HepG2 (cell line): ENCODE measurements around the gene MRPL27. TPM values are rescaled to one million over a fixed set of nuclear protein-coding genes. Genes with fewer than 3 reads are reported as not detected.

Experiments used
- DPF2 ChIP-seq: sonication (generic); formaldehyde crosslinking; IDR thresholded peaks from 2 replicates; pipeline ENCODE4 v1.4.0; 2020; ENCODE audit warnings: mild to moderate bottlenecking, low read depth, missing genetic modification reagents, borderline replicate concordance
- HMG20B ChIP-seq: conservative IDR thresholded peaks from 2 replicates; pipeline ENCODE4 v1.6.1; 2016; ENCODE audit warnings: missing genetic modification reagents, missing compliant biosample characterization
- HOXA5 ChIP-seq: sonication (generic); formaldehyde crosslinking; IDR thresholded peaks from 2 replicates; pipeline ENCODE4 v1.4.0; 2020; ENCODE audit warnings: missing genetic modification reagents
- NAIF1 ChIP-seq: sonication (generic); formaldehyde crosslinking; IDR thresholded peaks from 2 replicates; pipeline ENCODE4 v1.5.0; 2020; ENCODE audit warnings: mild to moderate bottlenecking, missing genetic modification reagents, borderline replicate concordance
- NFKBIZ ChIP-seq: IDR thresholded peaks from 2 replicates; pipeline ENCODE4 v1.6.1; 2018; ENCODE audit warnings: missing genetic modification reagents, missing compliant biosample characterization
- NR2F1 ChIP-seq, 2 experiments: fragments of 450-650 bp in 1 of 2; formaldehyde crosslinking in 1 of 2; IDR thresholded peaks; 2 replicates each; pipeline versions ENCODE4 v1.5.0 to v1.6.1; 2016 to 2020; ENCODE audit warnings: mild to moderate bottlenecking in 1 of 2, missing compliant biosample characterization in 1 of 2, missing genetic modification reagents in 1 of 2, moderate library complexity in 1 of 2
- RFX1 ChIP-seq: fragments of 450-650 bp; IDR thresholded peaks from 2 replicates; pipeline ENCODE4 v1.6.1; 2017
- SNAI1 ChIP-seq: sonication (generic); formaldehyde crosslinking; IDR thresholded peaks from 2 replicates; pipeline ENCODE4 v1.5.0; 2020; ENCODE audit warnings: mild to moderate bottlenecking, missing genetic modification reagents, borderline replicate concordance
- SSRP1 ChIP-seq: IDR thresholded peaks from 2 replicates; pipeline ENCODE4 v1.6.1; 2016; ENCODE audit warnings: control low read depth
- THAP11 ChIP-seq: IDR thresholded peaks from 2 replicates; pipeline ENCODE4 v1.6.1; 2016; ENCODE audit warnings: missing biosample characterization, missing genetic modification reagents
- ZFP36 ChIP-seq: fragments of 150-350 bp; IDR thresholded peaks from 2 replicates; pipeline ENCODE4 v1.6.1; 2018; ENCODE audit warnings: borderline replicate concordance, low read length, low read depth; ENCODE audit not compliant: partially characterized antibody
- ZIK1 ChIP-seq: sonication (generic); formaldehyde crosslinking; IDR thresholded peaks from 2 replicates; pipeline ENCODE4 v1.5.0; 2020; ENCODE audit warnings: mild to moderate bottlenecking, low read depth, missing genetic modification reagents, borderline replicate concordance
- ZNF639 ChIP-seq: conservative IDR thresholded peaks from 2 replicates; pipeline ENCODE4 v1.6.1; 2018; ENCODE audit warnings: missing genetic modification reagents
- ZNF776 ChIP-seq: sonication (generic); formaldehyde crosslinking; IDR thresholded peaks from 2 replicates; pipeline ENCODE4 v1.4.0; 2020; ENCODE audit warnings: mild to moderate bottlenecking, missing genetic modification reagents
- ZNF777 ChIP-seq: sonication (generic); formaldehyde crosslinking; IDR thresholded peaks from 2 replicates; pipeline ENCODE4 v1.4.0; 2020; ENCODE audit warnings: missing genetic modification reagents
- ZSCAN9 ChIP-seq: IDR thresholded peaks from 2 replicates; pipeline ENCODE4 v1.6.1; 2016; ENCODE audit warnings: borderline replicate concordance
- polyA plus RNA-seq, 8 experiments: library from polyadenylated mRNA; depleted of rRNA in 3 of 8; stranded (reverse) in 7 of 8; unstranded in 1 of 8; fragments of >200 nt; fragmentation: Illumina TruSeq in 4 of 8; extraction: Trizol in 4 of 8; gene quantifications; 2 replicates each; pipeline versions ENCODE4 v1.2.1 to v1.2.3, GENCODE V29; 2011 to 2016; ENCODE audit warnings: low read depth in 4 of 8, missing spikeins in 1 of 8, mixed read lengths in 1 of 8; ENCODE audit not compliant: insufficient read depth in 1 of 8
- total RNA-seq, 5 experiments: library from RNA; depleted of rRNA; stranded (reverse); fragments of >200 nt; fragmentation: Illumina TruSeq; extraction: Trizol; gene quantifications; 2 replicates each; pipeline ENCODE4 v1.2.3, GENCODE V29; 2016; ENCODE audit warnings: low read depth in 1 of 5
- TF ChIP-seq, protein P1 (sequence below): sonication (generic); formaldehyde crosslinking; conservative IDR thresholded peaks from 2 replicates; pipeline ENCODE4 v1.8.1; 2023; ENCODE audit warnings: missing genetic modification reagents
- TF ChIP-seq, protein P2 (sequence below): sonication (generic); formaldehyde crosslinking; IDR thresholded peaks from 2 replicates; pipeline ENCODE4 v1.8.1; 2023; ENCODE audit warnings: mild to moderate bottlenecking, missing genetic modification reagents, borderline replicate concordance
- TF ChIP-seq, protein P3 (sequence below): sonication (generic); formaldehyde crosslinking; IDR thresholded peaks from 2 replicates; pipeline ENCODE4 v1.4.0; 2020; ENCODE audit warnings: mild to moderate bottlenecking, missing genetic modification reagents
- TF ChIP-seq, protein P4 (sequence below): sonication (generic); formaldehyde crosslinking; IDR thresholded peaks from 2 replicates; pipeline ENCODE4 v1.5.0; 2020; ENCODE audit warnings: mild to moderate bottlenecking, missing genetic modification reagents
- TF ChIP-seq, protein P5 (sequence below): sonication (generic); formaldehyde crosslinking; IDR thresholded peaks from 2 replicates; pipeline ENCODE4 v1.4.0; 2020; ENCODE audit warnings: missing genetic modification reagents

MRPL27 gene
- total and polyA plus RNA-seq, 2 of the 13 experiments (the other 11 are each of a cell fraction or from before 2014, with no cell fraction given), result 137 to 217 TPM

DNA sequence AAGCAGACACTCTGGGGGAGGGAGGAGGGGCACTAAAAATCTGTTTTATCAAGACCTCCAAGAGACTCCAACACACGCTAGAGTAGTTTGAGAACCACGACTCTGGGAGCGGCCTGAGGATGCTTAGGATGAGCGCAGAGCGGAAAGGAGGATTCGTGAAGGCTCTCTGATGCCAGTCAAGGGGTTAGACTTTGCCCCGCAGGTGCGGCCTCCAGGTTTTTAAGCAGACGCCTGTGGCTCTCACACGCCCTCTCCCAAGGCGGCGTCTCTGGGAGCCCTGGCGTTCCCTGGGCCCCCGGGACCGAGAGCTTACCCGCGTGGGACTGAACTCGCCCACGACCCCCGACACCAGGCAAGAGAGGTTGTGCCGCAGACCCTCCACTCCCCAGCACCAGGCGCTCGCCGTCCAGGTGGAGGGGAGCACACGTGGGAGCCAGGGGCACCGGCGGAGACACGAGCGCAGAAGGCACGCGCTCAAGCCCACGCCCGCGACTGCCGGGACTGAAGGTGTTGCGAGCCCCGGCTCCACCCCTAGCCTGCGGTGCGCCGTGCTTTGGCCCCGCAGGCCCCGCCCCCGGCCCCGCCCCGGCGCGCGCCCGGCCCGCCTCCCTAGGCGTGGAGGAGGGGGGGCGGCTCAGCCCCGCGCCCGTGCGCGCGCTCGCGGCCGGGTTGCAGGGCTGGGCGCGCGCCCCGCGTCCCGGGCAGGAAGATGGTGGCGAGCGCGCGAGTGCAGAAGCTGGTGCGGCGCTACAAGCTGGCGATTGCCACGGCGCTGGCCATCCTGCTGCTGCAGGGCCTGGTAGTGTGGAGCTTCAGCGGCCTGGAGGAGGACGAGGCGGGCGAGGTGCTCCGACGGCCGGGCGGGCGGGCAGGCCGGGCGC lies 27.3 kb downstream of the MRPL27 start, which contains the start of gene XYLT2 (continued):
- TF ChIP-seq DPF2 (no peak), HMG20B (CRISPR knock-in tag) (no peak), HOXA5 (CRISPR knock-in tag) (peak; percentile 91; the same call in 1 of the 2 replicates), ZSCAN9 (peak; percentile 36; the same call in 1 of the 2 replicates), NAIF1 (CRISPR knock-in tag) (no peak), ZNF777 (CRISPR knock-in tag) (peak; percentile 82), NFKBIZ (CRISPR knock-in tag) (no peak), ZNF776 (CRISPR knock-in tag) (peak; percentile 83; the same call in 1 of the 2 replicates), ZIK1 (CRISPR knock-in tag) (peak; percentile 83; the same call in 1 of the 2 replicates), SSRP1 (CRISPR knock-in tag) (no peak), SNAI1 (CRISPR knock-in tag) (no peak), RFX1 (no peak), NR2F1 (CRISPR knock-in tag; IDR thresholded peaks at IDR 0.05) (no peak), THAP11 (CRISPR knock-in tag) (no peak; the same call in 1 of the 2 replicates), ZFP36 (no peak), ZNF639 (0 out of 2 replicates have a peak, but pooled peaks have one; percentile 3)
- TF ChIP-seq, protein P1, sequence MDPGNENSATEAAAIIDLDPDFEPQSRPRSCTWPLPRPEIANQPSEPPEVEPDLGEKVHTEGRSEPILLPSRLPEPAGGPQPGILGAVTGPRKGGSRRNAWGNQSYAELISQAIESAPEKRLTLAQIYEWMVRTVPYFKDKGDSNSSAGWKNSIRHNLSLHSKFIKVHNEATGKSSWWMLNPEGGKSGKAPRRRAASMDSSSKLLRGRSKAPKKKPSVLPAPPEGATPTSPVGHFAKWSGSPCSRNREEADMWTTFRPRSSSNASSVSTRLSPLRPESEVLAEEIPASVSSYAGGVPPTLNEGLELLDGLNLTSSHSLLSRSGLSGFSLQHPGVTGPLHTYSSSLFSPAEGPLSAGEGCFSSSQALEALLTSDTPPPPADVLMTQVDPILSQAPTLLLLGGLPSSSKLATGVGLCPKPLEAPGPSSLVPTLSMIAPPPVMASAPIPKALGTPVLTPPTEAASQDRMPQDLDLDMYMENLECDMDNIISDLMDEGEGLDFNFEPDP (CRISPR knock-in tag), result no peak
- TF ChIP-seq, protein P2, sequence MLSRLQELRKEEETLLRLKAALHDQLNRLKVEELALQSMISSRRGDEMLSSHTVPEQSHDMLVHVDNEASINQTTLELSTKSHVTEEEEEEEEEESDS (CRISPR knock-in tag), result no peak
- TF ChIP-seq, protein P3, sequence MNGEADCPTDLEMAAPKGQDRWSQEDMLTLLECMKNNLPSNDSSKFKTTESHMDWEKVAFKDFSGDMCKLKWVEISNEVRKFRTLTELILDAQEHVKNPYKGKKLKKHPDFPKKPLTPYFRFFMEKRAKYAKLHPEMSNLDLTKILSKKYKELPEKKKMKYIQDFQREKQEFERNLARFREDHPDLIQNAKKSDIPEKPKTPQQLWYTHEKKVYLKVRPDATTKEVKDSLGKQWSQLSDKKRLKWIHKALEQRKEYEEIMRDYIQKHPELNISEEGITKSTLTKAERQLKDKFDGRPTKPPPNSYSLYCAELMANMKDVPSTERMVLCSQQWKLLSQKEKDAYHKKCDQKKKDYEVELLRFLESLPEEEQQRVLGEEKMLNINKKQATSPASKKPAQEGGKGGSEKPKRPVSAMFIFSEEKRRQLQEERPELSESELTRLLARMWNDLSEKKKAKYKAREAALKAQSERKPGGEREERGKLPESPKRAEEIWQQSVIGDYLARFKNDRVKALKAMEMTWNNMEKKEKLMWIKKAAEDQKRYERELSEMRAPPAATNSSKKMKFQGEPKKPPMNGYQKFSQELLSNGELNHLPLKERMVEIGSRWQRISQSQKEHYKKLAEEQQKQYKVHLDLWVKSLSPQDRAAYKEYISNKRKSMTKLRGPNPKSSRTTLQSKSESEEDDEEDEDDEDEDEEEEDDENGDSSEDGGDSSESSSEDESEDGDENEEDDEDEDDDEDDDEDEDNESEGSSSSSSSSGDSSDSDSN (CRISPR knock-in tag), result no peak; the same call in 1 of the 2 replicates
- TF ChIP-seq, protein P4, sequence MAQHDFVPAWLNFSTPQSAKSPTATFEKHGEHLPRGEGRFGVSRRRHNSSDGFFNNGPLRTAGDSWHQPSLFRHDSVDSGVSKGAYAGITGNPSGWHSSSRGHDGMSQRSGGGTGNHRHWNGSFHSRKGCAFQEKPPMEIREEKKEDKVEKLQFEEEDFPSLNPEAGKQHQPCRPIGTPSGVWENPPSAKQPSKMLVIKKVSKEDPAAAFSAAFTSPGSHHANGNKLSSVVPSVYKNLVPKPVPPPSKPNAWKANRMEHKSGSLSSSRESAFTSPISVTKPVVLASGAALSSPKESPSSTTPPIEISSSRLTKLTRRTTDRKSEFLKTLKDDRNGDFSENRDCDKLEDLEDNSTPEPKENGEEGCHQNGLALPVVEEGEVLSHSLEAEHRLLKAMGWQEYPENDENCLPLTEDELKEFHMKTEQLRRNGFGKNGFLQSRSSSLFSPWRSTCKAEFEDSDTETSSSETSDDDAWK (CRISPR knock-in tag), result no peak
- TF ChIP-seq, protein P5, sequence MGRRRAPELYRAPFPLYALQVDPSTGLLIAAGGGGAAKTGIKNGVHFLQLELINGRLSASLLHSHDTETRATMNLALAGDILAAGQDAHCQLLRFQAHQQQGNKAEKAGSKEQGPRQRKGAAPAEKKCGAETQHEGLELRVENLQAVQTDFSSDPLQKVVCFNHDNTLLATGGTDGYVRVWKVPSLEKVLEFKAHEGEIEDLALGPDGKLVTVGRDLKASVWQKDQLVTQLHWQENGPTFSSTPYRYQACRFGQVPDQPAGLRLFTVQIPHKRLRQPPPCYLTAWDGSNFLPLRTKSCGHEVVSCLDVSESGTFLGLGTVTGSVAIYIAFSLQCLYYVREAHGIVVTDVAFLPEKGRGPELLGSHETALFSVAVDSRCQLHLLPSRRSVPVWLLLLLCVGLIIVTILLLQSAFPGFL, result 0 out of 2 replicates have a peak, but pooled peaks have one; percentile 82
